Mucosa of descending colon (tissue), 3 donors: ENCODE results near the gene ABCB7. TPM values are rescaled to one million over a fixed set of nuclear protein-coding genes. Genes with fewer than 3 reads are reported as not detected.

Experiments used
- ATAC-seq: fragments of 200-7000 bp; cut with Tn5 transposase; one replicate; pipeline ENCODE4 v1.9.1; 2020; ENCODE audit warnings: mild to moderate bottlenecking, moderate library complexity
- DNase-seq, 3 donors: peaks; one replicate each; pipeline ENCODE4 v3.0.0-alpha.2; 2020
- H3K36me3 ChIP-seq: fragments of 200-600 bp; one replicate; pipeline ENCODE4 v1.8.0; 2021; ENCODE audit warnings: low read depth, mild to moderate bottlenecking
- H3K4me1 ChIP-seq: fragments of 200-600 bp; one replicate; pipeline ENCODE4 v1.8.0; 2021; ENCODE audit warnings: low read depth, mild to moderate bottlenecking
- H3K4me3 ChIP-seq: fragments of 200-600 bp; one replicate; pipeline ENCODE4 v1.8.0; 2021; ENCODE audit warnings: mild to moderate bottlenecking
- H3K9me3 ChIP-seq: fragments of 200-600 bp; one replicate; pipeline ENCODE4 v1.8.0; 2021; ENCODE audit warnings: mild to moderate bottlenecking
- intact Hi-C, 2 donors: fragments of 100-400 bp; cut with DNase I in 1 of 2; cut with micrococcal nuclease in 1 of 2; formaldehyde crosslinking; loops; one replicate each; pipeline versions ENCODE4 v1.11.0 to v1.11.1; 2022; cut with DNase I, micrococcal nuclease
- total RNA-seq, 3 donors: library from RNA; stranded (reverse); fragmentation: NEBNext Ultra II Directional in 2 of 3; extraction: Animal tissue kit (Norgen Biotek cat#: 25700) in 2 of 3; gene quantifications; one replicate each; pipeline versions ENCODE4 v1.2.1 to v1.2.4, GENCODE V29; 2021 to 2023
- TF ChIP-seq, protein P1 (sequence below): fragments of 200-600 bp; IDR thresholded peaks from one replicate; pipeline ENCODE4 v1.8.0; 2022; ENCODE audit warnings: antibody characterized with exemption, mild to moderate bottlenecking
- donor health status: DM: no; HTN: no; CAD: no; lungs with moderate emphysema.
- donor health status: DM: no; HTN: no; CAD: no.
- donor health status: DM: no; HTN: yes; CAD: no.

Gene ABCB7
- total RNA-seq, 3 donors from 2014 or later, result 27.4 to 29.7 (median 27.4) TPM

DNA sequence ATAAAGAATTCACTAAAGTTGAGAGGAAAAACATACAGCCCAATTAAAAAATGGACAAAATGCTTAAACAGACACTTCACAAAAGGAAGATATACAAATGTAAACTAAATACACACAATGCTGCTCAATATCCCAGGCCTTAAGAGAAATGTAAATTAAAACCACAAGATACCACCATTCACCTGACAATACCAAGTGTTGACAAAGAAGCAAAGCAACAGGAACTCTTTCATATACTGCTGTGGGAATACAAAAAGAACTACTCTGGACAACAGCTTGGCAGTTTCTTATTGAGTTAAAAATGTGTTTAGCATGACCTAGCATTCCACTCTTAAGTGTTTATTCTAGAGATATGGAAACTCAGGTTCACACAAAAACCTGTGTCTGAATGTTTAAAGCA lies 71.3 kb downstream of the ABCB7 start:
- DNase-seq (no peak), ATAC-seq (no peak)
- Histone ChIP-seq H3K36me3 (no peaks in the 10 kb centered on the region), H3K4me3 (no peak overlapping the region), H3K4me1 (no peaks in the 10 kb centered on the region), H3K9me3 (no peaks in the 10 kb centered on the region)
- TF ChIP-seq, protein P1, sequence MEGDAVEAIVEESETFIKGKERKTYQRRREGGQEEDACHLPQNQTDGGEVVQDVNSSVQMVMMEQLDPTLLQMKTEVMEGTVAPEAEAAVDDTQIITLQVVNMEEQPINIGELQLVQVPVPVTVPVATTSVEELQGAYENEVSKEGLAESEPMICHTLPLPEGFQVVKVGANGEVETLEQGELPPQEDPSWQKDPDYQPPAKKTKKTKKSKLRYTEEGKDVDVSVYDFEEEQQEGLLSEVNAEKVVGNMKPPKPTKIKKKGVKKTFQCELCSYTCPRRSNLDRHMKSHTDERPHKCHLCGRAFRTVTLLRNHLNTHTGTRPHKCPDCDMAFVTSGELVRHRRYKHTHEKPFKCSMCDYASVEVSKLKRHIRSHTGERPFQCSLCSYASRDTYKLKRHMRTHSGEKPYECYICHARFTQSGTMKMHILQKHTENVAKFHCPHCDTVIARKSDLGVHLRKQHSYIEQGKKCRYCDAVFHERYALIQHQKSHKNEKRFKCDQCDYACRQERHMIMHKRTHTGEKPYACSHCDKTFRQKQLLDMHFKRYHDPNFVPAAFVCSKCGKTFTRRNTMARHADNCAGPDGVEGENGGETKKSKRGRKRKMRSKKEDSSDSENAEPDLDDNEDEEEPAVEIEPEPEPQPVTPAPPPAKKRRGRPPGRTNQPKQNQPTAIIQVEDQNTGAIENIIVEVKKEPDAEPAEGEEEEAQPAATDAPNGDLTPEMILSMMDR, result no peak
- intact Hi-C loops, result no loop called here

DNA sequence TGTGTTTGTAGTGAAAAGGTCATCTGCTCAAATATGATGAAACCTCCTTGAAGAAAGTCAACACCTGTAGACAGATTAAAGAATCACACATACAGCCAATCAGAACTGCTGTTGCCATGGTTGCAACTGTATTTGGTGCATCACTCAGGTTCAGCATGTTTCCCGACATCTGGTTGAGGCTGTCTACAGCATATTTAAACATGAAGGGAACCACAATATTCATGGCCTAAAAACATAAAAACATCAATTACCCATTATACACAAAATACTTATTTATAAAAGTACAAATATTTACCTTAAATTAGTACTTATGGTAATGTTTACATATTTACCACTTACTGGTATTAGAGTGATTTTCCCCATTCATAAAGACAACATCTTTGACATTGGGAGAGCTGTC lies 79.7 kb downstream of the ABCB7 start:
- intact Hi-C loops, result no loop called here
- Histone ChIP-seq H3K4me3 (no peak overlapping the region), H3K4me1 (no peaks in the 10 kb centered on the region), H3K9me3 (no peaks in the 10 kb centered on the region), H3K36me3 (no peaks in the 10 kb centered on the region)
- DNase-seq (no peak), ATAC-seq (no peak)
- TF ChIP-seq, protein P1, result no peak

DNA sequence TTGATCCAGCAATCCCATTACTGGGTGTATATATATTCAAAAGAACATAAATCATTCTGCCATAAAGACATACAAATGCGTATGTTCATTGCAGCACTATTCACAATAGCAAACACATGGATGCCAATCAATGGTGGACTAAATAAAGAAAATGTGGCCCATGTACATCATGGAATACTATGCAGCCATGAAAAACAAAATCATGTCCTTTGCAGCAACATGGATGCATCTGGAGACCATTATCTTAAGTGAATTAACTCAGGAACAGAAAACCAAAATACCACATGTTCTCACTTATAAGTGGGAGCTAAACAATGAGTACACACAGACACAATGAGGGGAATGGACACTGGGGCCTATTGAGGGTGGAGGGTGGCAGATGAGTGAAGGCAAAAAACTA lies 81.6 kb downstream of the ABCB7 start:
- no peaks in the 10 kb centered on the region for H3K4me1 ChIP-seq
- ATAC-seq (no peak), DNase-seq (no peak)
- intact Hi-C loops, result no loop called here
- H3K4me3 ChIP-seq, result no peak overlapping the region
- H3K36me3 ChIP-seq, result no peaks in the 10 kb centered on the region
- no peaks in the 10 kb centered on the region for H3K9me3 ChIP-seq
- TF ChIP-seq, protein P1, result no peak

DNA sequence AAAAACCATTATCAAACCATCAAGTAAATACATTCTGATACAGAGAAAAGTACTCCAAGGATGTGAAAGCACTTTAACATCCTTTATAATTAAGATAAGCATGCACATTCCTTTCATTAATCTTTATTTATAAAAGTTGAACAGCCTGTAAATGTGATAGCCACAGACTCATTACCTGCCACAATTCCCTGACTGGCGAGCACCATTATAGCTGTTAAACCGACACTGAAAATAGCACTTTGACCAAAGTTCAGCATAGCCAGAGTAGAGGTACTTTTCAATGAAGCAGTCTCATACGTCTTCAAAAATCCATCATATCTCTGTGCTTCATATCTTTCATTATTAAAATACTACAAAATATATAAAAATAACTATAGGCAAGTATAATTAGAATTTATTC lies 84.7 kb downstream of the ABCB7 start:
- TF ChIP-seq, protein P1, result no peak
- intact Hi-C loops, result no loop called here
- peak in 1 of 3 donors; percentile 1 for DNase-seq
- no peaks in the 10 kb centered on the region for H3K36me3 ChIP-seq
- H3K9me3 ChIP-seq, result no peaks in the 10 kb centered on the region
- no peak for ATAC-seq
- no peak overlapping the region for H3K4me3 ChIP-seq
- H3K4me1 ChIP-seq, result no peaks in the 10 kb centered on the region

DNA sequence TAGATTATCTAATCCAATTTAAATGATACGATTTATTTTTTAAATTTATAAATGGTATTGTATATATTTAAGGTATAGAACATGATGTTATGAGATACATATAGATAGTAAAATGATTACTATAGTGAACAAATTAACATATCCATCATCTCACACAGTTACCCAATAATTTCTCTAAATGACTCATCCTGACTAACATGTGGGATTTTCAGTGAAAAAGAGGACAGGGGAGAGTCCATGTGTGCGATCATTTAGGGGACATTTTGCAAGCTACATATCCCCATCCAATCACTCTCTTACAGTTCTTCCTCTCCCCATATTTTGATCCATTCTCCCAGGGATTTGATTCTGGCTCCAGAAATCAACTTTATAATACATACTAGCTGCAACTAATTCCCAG lies 88.2 kb downstream of the ABCB7 start:
- H3K9me3 ChIP-seq, result no peaks in the 10 kb centered on the region
- ATAC-seq (no peak), DNase-seq (no peak)
- H3K4me1 ChIP-seq, result no peaks in the 10 kb centered on the region
- no peak overlapping the region for H3K4me3 ChIP-seq
- TF ChIP-seq, protein P1, result no peak
- H3K36me3 ChIP-seq, result no peaks in the 10 kb centered on the region
- intact Hi-C loops, result no loop called here

DNA sequence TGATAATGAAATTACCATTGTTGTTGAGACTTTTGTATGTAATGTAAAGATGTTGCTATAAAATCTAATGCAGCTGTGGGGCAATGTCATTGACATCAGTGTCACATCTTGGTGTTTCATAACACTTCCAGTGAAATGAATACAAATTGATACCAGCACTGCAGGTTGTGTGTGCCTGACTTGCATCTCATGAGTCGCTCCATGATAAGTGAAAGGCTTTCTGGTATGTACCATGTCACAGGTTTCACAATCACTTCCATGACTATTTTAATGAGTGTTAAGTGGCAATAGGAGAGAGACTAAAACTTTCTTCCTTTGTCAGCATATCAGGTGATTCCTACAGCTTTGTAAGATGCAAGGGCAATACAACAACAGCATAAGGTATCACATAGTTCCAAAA lies 94.4 kb downstream of the ABCB7 start:
- TF ChIP-seq, protein P1, result no peak
- no peaks in the 10 kb centered on the region for H3K4me1 ChIP-seq
- no peak for ATAC-seq
- no peak for DNase-seq
- H3K4me3 ChIP-seq, result no peak overlapping the region
- H3K36me3 ChIP-seq, result no peaks in the 10 kb centered on the region
- H3K9me3 ChIP-seq, result no peaks in the 10 kb centered on the region
- intact Hi-C loops, result no loop called here
